H1 (cell line): Measurements from ENCODE around the gene VWA3B. TPM values are rescaled to one million over a fixed set of nuclear protein-coding genes. Genes with fewer than 3 reads are reported as not detected.
"Not testable (repeated sequence)": the region's sequence is repeated elsewhere in the genome, so short reads cannot be mapped to it uniquely, and the experiment has no call there.

Source experiments
- CTCF ChIA-PET: fragments of 300-600 bp; sonication (Branson Sonifier 250); formaldehyde crosslinking; loops from one replicate; lab custom pipeline; 2021; ENCODE audit not compliant: partially characterized antibody; lab: Charles Lee
- POLR2A ChIA-PET: fragments of 300-600 bp; sonication (Branson Sonifier 250); formaldehyde crosslinking; loops from one replicate; lab custom pipeline; 2021; ENCODE audit warnings: inconsistent platforms; ENCODE audit not compliant: partially characterized antibody; lab: Charles Lee
- DNase-seq, 2 experiments: peaks; one replicate each; pipeline versions ENCODE4 v3.0.0 to v3.0.0-alpha.2; 2010 to 2022; ENCODE audit warnings: low spot score in 2 of 2, low read depth in 1 of 2, mixed read lengths in 1 of 2
- FAIRE-seq: peaks from 2 replicates; lab custom pipeline; 2011; peaks lifted over from hg19 to GRCh38; lab: Jason Lieb, UNC
- H2AFZ ChIP-seq: 2 replicates; pipeline ENCODE4 v1.8.1; 2012; ENCODE audit warnings: low read length, inconsistent platforms
- H2AK5ac ChIP-seq: 2 replicates; pipeline ENCODE4 v1.6.1; 2013; ENCODE audit warnings: low read depth, low read length
- H2BK120ac ChIP-seq: replicated peaks from 2 replicates; pipeline ENCODE3; 2013; ENCODE audit warnings: low read depth, low read length, inconsistent platforms
- H2BK12ac ChIP-seq: 2 replicates; pipeline ENCODE4 v1.6.1; 2013; ENCODE audit warnings: low read depth, low read length
- H2BK15ac ChIP-seq: 2 replicates; pipeline ENCODE4 v1.6.1; 2013; ENCODE audit warnings: low read length
- H2BK20ac ChIP-seq: 2 replicates; pipeline ENCODE4 v1.6.1; 2013; ENCODE audit warnings: low read length
- H2BK5ac ChIP-seq: 2 replicates; pipeline ENCODE4 v1.6.1; 2013; ENCODE audit warnings: low read depth, low read length
- H3K14ac ChIP-seq: 2 replicates; pipeline ENCODE4 v1.6.1; 2013; ENCODE audit warnings: inconsistent platforms; ENCODE audit not compliant: insufficient read length
- H3K18ac ChIP-seq: 2 replicates; pipeline ENCODE4 v1.6.1; 2013; ENCODE audit warnings: low read length; ENCODE audit errors: extremely low read depth
- H3K23ac ChIP-seq: 2 replicates; pipeline ENCODE4 v1.6.1; 2013; ENCODE audit warnings: inconsistent platforms; ENCODE audit not compliant: insufficient read length
- H3K23me2 ChIP-seq: 2 replicates; pipeline ENCODE4 v1.6.1; 2013; ENCODE audit warnings: low read depth, low read length
- H3K27ac ChIP-seq: 2 replicates; pipeline ENCODE4 v1.6.1; 2011; ENCODE audit warnings: low read depth, low read length, inconsistent platforms
- H3K27me3 ChIP-seq, 4 experiments: replicated peaks in 1 of 4; 1 replicate in 1 of 4; 2 replicates in 3 of 4; pipeline versions ENCODE4 v1.6.1 to v1.8.1; 2011 to 2013; ENCODE audit warnings: low read length in 3 of 4, mild to moderate bottlenecking in 3 of 4, inconsistent platforms in 2 of 4, mixed read lengths in 2 of 4, moderate library complexity in 1 of 4; ENCODE audit not compliant: control insufficient read depth in 3 of 4, insufficient read depth in 3 of 4; ENCODE audit errors: extremely low read depth in 1 of 4
- H3K36me3 ChIP-seq, 4 experiments: 2 replicates each; pipeline versions ENCODE4 v1.6.1 to v1.8.1; 2011 to 2013; ENCODE audit warnings: mild to moderate bottlenecking in 4 of 4, low read length in 3 of 4, moderate library complexity in 2 of 4, control low read depth in 1 of 4, inconsistent platforms in 1 of 4; ENCODE audit not compliant: insufficient read depth in 4 of 4, control insufficient read depth in 2 of 4
- H3K4ac ChIP-seq: replicated peaks from 2 replicates; pipeline ENCODE3; 2013; ENCODE audit warnings: low read length, low read depth, mixed read lengths, inconsistent platforms; ENCODE audit not compliant: insufficient read length
- H3K4me1 ChIP-seq, 4 experiments: replicated peaks in 1 of 4; 1 replicate in 1 of 4; 2 replicates in 3 of 4; pipeline versions ENCODE4 v1.6.1 to v1.8.1; 2011 to 2013; ENCODE audit warnings: low read length in 3 of 4, inconsistent platforms in 2 of 4, mixed read lengths in 1 of 4; ENCODE audit not compliant: insufficient read depth in 4 of 4, control insufficient read depth in 3 of 4
- H3K4me2 ChIP-seq, 2 experiments: 2 replicates each; pipeline versions ENCODE4 v1.6.1 to v1.8.1; 2011 to 2013; ENCODE audit warnings: low read depth in 2 of 2, low read length in 2 of 2, control low read depth in 1 of 2, inconsistent platforms in 1 of 2, mild to moderate bottlenecking in 1 of 2; ENCODE audit not compliant: insufficient read depth in 1 of 2
- H3K4me3 ChIP-seq, 4 experiments: fragments of 200-600, 300-600 bp in 1 of 4; sonication (generic), shearing (Covaris generic), sonication (Bioruptor Twin) in 1 of 4; 2 replicates each; pipeline versions ENCODE4 v1.5.1 to v1.8.1; 2011 to 2016; ENCODE audit warnings: low read length in 4 of 4, low read depth in 3 of 4, control low read depth in 2 of 4, inconsistent platforms in 2 of 4, mild to moderate bottlenecking in 2 of 4, mixed read lengths in 1 of 4, moderate library complexity in 1 of 4; ENCODE audit not compliant: insufficient read depth in 2 of 4; ENCODE audit errors: extremely low read depth in 1 of 4
- H3K56ac ChIP-seq: replicated peaks from 2 replicates; pipeline ENCODE3; 2013; ENCODE audit warnings: low read depth, mild to moderate bottlenecking, mixed read lengths, low read length, inconsistent platforms; ENCODE audit not compliant: insufficient read length
- H3K79me1 ChIP-seq: 2 replicates; pipeline ENCODE4 v1.6.1; 2013; ENCODE audit warnings: low read depth, low read length, control low read depth
- H3K79me2 ChIP-seq, 2 experiments: 2 replicates each; pipeline versions ENCODE4 v1.6.1 to v1.8.1; 2012 to 2013; ENCODE audit warnings: low read length in 2 of 2, mild to moderate bottlenecking in 2 of 2, inconsistent platforms in 1 of 2; ENCODE audit not compliant: insufficient read depth in 2 of 2, control insufficient read depth in 1 of 2
- H3K9ac ChIP-seq, 4 experiments: replicated peaks in 1 of 4; 1 replicate in 1 of 4; 2 replicates in 3 of 4; pipeline versions ENCODE4 v1.6.1 to v1.8.1; 2011 to 2013; ENCODE audit warnings: low read depth in 3 of 4, low read length in 3 of 4, control low read depth in 2 of 4, mild to moderate bottlenecking in 2 of 4, moderate library complexity in 2 of 4, inconsistent platforms in 1 of 4; ENCODE audit errors: extremely low read depth in 1 of 4
- H3K9me3 ChIP-seq, 2 experiments: 2 replicates each; pipeline versions ENCODE4 v1.6.1 to v1.8.1; 2012 to 2013; ENCODE audit warnings: mild to moderate bottlenecking in 2 of 2, moderate library complexity in 2 of 2, control low read depth in 1 of 2, inconsistent platforms in 1 of 2, low read depth in 1 of 2, low read length in 1 of 2, mixed read lengths in 1 of 2; ENCODE audit not compliant: insufficient read depth in 2 of 2
- H4K20me1 ChIP-seq, 2 experiments: replicated peaks in 1 of 2; 2 replicates each; pipeline versions ENCODE3 to v1.8.1; 2011 to 2013; ENCODE audit warnings: inconsistent platforms in 2 of 2, low read length in 2 of 2, mild to moderate bottlenecking in 1 of 2; ENCODE audit not compliant: insufficient read depth in 2 of 2, control insufficient read depth in 1 of 2
- H4K5ac ChIP-seq: 2 replicates; pipeline ENCODE4 v1.6.1; 2013; ENCODE audit warnings: low read length, low read depth, mixed read lengths, inconsistent platforms; ENCODE audit not compliant: insufficient read length
- H4K8ac ChIP-seq: 2 replicates; pipeline ENCODE4 v1.8.0; 2013; ENCODE audit warnings: mild to moderate bottlenecking, moderate library complexity, low read length, inconsistent platforms; ENCODE audit not compliant: insufficient read depth; ENCODE audit errors: extremely low read depth
- H4K91ac ChIP-seq: replicated peaks from 2 replicates; pipeline ENCODE3; 2013; ENCODE audit warnings: low read length, mixed read lengths, inconsistent platforms; ENCODE audit not compliant: insufficient read length
- WGBS, 2 experiments: shearing (Covaris generic) in 1 of 2; methylation state at CpG; one replicate each; pipeline versions ENCODE4 v1.1.6 to v1.1.7; 2013 to 2015; ENCODE audit warnings: low lambda C conversion rate in 2 of 2, mixed read lengths in 2 of 2, inconsistent platforms in 1 of 2, low coverage in 1 of 2, missing lambda C conversion rate in 1 of 2; ENCODE audit not compliant: insufficient replicate concordance in 2 of 2, insufficient coverage in 1 of 2, insufficient read length in 1 of 2; ENCODE audit errors: extremely low coverage in 1 of 2, missing lambda C conversion rate in 1 of 2; 5-methylcytosine and 5-hydroxymethylcytosine counted together
- polyA plus RNA-seq, 7 experiments: library from polyadenylated mRNA; depleted of rRNA in 3 of 7; stranded (reverse) in 5 of 7; unstranded in 2 of 7; fragments of >200 nt in 5 of 7; fragments of 200-250 nt in 2 of 7; gene quantifications; 1 replicate in 5 of 7; 2 replicates in 1 of 7; 4 replicates in 1 of 7; pipeline versions ENCODE4 v1.2.1 to v1.2.3, GENCODE V29; 2011 to 2013; ENCODE audit warnings: missing spikeins in 2 of 7, mixed read lengths in 2 of 7
- total RNA-seq: library from RNA; stranded (reverse); fragmentation: NEBNext Ultra II Directional; extraction: Animal tissue kit (Norgen Biotek cat#: 25700); gene quantifications from 2 replicates; pipeline ENCODE4 v1.2.1, GENCODE V29; 2021

The VWA3B gene
- total and polyA plus RNA-seq, 2 of the 8 experiments (the other 6 are each of a cell fraction or from before 2014, with no cell fraction given): not detected

DNA sequence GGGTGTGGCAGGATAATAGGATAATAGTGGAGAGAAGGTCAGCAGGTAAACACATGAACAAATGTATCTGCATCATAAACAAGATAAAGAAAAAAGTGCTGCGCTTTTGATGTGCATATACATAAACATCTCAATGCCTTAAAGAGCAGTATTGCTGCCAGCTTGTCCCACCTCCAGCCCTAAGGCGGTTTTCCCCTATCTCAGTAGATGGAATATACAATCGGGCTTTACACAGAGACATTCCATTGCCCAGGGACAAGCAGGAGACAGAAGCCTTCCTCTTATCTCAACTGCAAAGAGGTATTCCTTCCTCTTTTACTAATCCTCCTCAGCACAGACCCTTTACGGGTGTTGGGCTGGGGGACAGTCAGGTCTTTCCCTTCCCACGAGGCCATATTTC is 43.1 kb downstream of the VWA3B start:
- not testable (repeated sequence) for H3K9ac ChIP-seq, H2BK20ac ChIP-seq

More for the DNA sequence above, 43.1 kb downstream of the VWA3B start:
- H3K9me3 ChIP-seq, POLR2A ChIA-PET, FAIRE-seq, H4K91ac ChIP-seq, H2AFZ ChIP-seq, H3K36me3 ChIP-seq, H3K23me2 ChIP-seq, H3K56ac ChIP-seq, H2AK5ac ChIP-seq, H3K4ac ChIP-seq, H2BK12ac ChIP-seq, H3K27me3 ChIP-seq, H2BK120ac ChIP-seq, H3K18ac ChIP-seq, DNase-seq, H3K4me3 ChIP-seq, H4K20me1 ChIP-seq, H4K8ac ChIP-seq, H4K5ac ChIP-seq, H3K23ac ChIP-seq, H3K4me2 ChIP-seq, CTCF ChIA-PET, H3K79me2 ChIP-seq, H2BK5ac ChIP-seq, H3K4me1 ChIP-seq, H2BK15ac ChIP-seq, H3K14ac ChIP-seq, H3K27ac ChIP-seq, H3K79me1 ChIP-seq: not testable (repeated sequence)
- WGBS, 2 experiments: 76% methylated on average over 5 of the region's 5 CpGs; no CpG with 5 or more reads in 1 of the 2 experiments
